Retinal pigment epithelial cell (primary cell): ENCODE results near the gene CEBPB.
"Not testable (repeated sequence)": the region's sequence is repeated elsewhere in the genome, so short reads cannot be mapped to it uniquely, and the experiment has no call there.

Experiments used
- DNase-seq: peaks from one replicate; pipeline ENCODE4 v3.0.0-alpha.2; 2010; ENCODE audit warnings: low read depth
- H3K4me3 ChIP-seq: 2 replicates; pipeline ENCODE4 v1.5.1; 2011; ENCODE audit warnings: mild to moderate bottlenecking, low read length, control low read depth, moderate library complexity
- CTCF ChIP-seq: conservative IDR thresholded peaks from 2 replicates; pipeline ENCODE4 v1.5.1; 2011; ENCODE audit warnings: low read depth, low read length, control low read depth, inconsistent platforms

Gene CEBPB

GRCh38 chr20:50199703-50200102, 9.1 kb downstream of the CEBPB start:
- no peak for TF ChIP-seq CTCF
- no peak for DNase-seq
- no peak overlapping the region for H3K4me3 ChIP-seq

- no peak for TF ChIP-seq CTCF
- no peak overlapping the region for H3K4me3 ChIP-seq
- DNase-seq: no peak
Measured at GRCh38 chr20:50200482-50201104, 10.0 kb downstream of the CEBPB start.

DNA sequence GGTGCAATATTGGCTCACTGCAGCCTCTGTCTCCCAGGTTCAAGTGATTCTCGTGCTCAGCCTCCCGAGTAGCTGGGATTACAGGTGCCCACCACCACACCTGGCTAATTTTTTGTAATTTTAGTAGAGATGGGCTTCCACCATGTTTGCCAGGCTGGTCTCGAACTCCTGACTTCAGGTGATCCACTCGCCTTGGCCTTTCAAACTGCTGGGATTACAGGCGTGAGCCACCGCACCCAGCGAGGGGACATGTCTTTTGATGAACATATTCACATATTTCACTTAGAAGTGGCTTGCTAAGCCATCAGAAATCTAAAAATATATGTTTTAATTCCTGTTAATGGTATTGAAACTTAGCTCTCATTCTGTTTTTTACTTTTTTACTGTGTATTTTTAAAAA, 11.1 kb downstream of the CEBPB start:
- H3K4me3 ChIP-seq, DNase-seq: not testable (repeated sequence)

DNA sequence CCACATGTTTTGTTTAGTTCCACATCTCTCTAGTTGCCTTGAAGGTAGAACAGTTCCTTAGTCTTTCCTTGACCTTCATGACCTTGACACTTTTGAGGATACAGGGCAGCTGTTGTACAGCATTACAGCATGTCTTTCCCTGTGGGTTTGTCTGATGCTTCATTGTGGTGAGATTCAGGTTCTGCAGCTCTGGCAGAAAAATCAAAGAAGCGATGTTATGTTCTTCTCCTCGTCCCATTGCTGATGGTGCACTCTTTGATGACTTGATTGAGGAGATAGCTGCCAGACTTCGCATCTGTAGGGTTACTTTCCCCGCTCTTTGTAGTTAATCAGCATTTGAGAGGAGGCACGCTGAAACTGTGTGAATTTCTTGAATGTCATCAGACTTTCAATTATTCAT, 12.0 kb downstream of the CEBPB start:
- no peak for DNase-seq
- no peak for TF ChIP-seq CTCF
- no peak overlapping the region for H3K4me3 ChIP-seq

DNA sequence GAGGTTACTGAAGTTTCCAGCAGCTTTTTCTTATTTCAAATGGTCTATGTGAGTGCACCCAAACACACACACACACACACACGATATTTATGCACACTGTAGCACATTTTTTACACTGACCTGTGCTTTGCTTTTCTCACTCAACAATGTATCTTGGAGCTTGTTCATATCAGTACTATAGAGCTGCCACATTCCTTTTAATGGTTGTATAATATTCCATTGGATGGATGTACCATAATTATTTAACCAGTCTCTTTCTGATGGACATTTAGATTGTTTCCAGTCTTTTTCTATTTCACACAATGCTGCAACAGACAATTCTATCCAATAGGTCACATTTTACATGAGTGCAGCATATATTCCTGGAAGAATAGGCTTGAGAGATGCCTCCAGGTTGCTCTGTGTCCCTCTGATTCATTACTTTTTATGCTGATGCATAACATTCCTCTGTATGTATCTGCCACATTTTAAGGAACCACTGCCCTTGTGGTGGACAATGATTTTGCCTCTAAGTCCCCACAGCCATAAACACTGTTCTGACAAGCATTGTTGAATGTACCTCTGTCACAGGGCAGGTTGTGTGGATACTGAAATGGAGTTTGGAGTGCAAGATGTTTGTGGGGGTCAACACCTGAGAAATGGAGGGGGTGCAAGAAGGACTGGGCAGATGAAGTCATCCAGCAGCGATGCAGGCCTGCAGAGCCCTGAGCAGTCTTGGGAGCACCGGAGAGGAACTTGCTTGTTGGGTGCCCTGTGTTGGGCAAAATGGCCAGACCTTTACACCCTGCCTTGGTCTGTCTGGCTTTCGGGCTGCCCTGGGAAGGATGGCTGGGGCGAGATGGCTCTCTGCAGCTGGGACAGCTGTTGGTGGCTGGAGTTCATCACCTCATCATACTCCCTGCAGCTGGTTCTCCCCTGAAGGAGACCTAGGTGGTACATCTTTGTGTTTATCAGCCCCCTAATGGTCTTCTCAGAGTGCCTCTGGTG, 13.6 kb downstream of the CEBPB start:
- H3K4me3 ChIP-seq: no peak overlapping the region
- no peak for TF ChIP-seq CTCF
- DNase-seq: no peak

- no peak for DNase-seq
- H3K4me3 ChIP-seq: no peak overlapping the region
- TF ChIP-seq CTCF: no peak
Measured at GRCh38 chr20:50207026-50207425, 16.4 kb downstream of the CEBPB start.

DNA sequence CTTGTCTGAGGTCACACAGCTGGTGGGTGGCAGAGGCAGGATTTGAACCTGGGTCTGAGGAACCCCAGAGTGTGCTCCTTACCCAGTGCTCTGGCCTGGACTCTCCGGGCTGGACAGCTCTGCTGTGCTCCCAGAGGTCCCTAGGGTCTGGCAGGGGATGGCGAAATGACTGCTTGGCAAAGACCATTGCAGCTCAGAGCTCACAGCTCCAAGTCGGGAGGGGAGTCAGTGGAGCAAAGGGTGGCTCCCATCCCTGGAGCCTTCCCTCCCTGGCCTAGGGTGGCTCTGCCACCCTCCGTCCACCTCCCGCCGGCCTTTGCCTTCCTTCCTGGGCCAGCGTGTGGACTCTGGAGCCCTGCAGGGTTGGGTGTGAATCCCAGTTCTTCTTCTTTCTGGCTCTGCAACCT, 17.5 kb downstream of the CEBPB start:
- no peak for DNase-seq
- TF ChIP-seq CTCF: no peak
- H3K4me3 ChIP-seq: no peak overlapping the region

DNA sequence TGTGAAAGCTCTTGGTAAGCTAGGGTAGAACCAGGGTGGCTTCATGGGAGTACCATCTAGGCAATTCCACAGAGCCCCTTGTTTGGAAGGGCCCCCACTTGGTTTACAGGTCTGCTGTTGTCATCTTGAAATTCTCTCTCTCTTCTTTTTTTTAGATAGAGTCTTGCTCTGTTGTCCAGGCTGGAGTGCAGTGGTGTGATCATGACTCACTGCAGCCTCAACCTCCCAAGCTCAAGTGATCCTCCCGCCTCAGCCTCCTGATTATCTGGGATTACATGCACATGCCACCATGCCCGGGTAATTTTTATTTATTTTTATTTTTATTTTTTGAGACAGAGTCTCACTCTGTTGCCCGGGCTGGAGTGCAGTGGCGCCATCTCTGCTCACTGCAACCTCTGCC, 18.2 kb downstream of the CEBPB start:
- DNase-seq: not testable (repeated sequence)

More for the DNA sequence above, 18.2 kb downstream of the CEBPB start:
- H3K4me3 ChIP-seq: not testable (repeated sequence)
